HG02642 (cell line): ENCODE data around the gene ZBTB7C.

Experiments
- ATAC-seq: cut with Tn5 transposase; IDR thresholded peaks from one replicate; pipeline ENCODE4 v1.9.1; 2021; ENCODE audit warnings: mild to moderate bottlenecking; ENCODE audit not compliant: unreplicated experiment, poor library complexity

Gene ZBTB7C

DNA sequence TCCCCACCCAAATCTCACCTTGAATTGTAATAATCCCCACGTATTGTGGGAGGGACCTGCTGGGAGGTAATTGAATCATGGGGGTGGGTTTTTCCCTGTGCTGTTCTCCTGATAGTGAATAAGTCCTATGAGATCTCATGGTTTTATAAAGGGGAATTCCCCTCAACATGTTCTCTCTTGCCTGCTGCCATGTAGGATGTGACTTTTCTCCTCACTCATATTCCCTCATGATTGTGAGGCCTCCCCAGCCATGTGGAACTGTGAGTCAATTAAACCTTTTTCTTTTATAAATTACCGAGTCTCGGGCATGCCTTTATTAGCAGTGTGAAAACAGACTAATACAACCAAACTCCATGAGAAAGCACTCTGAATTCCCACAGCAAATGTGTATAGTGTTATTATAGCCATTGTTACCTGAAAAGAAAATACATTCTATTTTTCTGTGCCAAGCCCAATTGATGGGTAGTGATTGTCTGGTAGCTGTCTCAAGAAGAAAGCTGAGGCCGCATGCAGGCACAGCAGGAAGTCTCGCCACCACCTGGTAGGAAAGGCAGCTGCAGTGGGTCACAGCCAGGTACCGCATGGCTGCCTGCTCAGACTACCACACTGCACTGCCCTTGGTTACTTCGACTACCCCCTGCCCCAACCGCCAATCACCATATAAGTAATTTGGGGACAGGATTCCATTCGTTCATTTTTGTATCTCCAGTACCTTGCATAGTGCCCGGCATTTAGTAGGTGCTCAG lies 10.3 kb upstream of the ZBTB7C start:
- ATAC-seq, result no peak

DNA sequence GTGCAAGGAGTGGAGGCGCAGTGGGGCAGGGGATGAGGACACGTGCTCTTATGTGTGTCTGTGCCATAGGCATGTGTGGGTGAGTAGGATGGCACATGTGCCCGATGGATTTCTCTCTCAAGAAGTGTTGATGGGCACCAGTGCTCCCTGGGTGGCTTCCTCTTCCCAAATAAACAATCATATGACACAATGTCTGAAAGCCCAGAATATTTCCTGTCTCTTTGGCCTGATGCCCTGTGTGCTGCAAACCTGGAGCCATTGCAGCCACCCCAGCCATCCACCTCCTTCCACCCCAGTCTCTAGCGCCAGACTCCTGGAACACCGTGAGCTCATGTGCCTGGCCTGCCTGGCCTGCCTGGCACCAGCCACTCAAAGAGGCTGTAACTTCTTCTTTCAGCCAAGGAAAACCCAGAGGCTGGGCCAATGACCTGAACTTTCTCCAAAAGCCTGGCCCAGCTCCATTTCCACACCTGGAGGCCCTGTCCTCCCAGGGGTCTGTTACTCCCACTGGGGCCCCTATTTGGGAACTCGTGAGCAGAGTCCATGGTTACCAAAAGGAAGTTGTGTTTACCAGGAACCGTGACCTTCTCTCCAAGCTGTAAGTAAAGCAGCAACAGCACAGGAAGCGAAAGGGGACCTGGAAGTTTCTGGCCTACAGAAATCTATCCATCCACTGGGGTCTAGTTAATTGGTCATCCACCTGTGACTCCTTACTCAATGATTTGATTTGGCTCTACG lies 9.5 kb upstream of the ZBTB7C start:
- ATAC-seq, result no peak

DNA sequence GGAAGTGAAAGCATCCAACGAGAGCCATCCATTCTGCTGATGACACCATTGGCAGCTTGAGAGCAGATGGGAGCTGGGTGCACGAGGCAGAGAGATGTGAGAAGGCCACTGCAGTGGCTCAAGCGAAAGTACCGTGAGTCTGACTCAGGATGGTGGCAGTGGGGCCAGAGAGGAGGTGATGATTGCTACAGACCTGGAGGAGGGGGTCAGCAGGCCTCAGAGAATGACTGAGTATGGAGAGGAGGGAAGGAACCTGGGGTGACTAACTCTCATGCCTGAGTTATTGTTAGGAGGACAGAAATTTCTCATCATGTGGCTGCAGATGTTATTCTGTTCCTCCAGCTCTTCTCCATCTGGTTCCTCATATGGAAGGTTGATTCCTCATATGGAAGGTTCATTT lies 8.8 kb upstream of the ZBTB7C start:
- no peak for ATAC-seq

DNA sequence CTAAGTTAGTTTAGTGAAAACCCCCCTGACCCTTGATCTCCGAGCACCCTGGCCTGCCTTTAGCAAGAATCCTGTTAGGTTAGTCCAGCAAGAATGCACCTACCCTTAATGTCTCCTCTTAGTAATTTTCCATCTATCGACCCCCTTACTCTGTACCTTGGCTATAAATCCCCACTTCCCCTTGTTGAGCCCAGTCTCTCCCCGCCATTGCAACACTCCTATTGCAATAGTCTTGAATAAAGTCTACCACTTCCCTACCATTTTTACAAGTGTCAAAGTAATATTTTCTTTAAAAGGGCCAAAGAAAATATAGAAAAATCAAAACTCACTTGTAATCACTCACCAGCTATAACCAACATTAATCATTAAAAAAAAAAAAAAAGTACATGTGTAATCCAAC lies 4.2 kb upstream of the ZBTB7C start:
- ATAC-seq, result no peak

DNA sequence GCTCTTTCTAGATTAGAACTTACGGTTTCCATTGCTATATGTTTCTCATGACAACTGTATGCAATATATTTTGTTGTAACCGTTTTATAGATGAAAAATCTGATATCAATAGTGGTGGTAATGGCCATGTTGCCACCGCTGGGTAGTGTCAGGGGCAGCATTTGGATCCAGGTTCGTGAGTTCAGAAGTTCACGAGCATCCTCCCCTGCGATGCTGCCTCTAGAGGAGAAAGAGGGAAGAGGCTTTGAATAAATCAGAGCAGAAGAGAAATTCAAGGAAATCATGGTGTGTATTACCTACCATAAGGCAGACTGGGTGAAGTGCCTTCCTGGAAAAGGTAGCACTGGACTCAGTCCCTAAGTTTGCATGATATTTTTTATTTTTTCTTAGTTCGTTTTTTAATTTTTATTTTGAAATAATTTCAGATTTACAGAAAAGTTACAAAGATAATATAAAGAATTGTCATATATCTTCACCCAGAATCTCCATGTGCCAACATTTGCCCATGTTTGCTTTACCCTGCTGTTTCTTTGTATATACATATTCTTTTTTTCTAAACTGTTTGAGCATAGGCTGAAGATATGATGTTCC lies 3.3 kb upstream of the ZBTB7C start:
- ATAC-seq, result no peak

DNA sequence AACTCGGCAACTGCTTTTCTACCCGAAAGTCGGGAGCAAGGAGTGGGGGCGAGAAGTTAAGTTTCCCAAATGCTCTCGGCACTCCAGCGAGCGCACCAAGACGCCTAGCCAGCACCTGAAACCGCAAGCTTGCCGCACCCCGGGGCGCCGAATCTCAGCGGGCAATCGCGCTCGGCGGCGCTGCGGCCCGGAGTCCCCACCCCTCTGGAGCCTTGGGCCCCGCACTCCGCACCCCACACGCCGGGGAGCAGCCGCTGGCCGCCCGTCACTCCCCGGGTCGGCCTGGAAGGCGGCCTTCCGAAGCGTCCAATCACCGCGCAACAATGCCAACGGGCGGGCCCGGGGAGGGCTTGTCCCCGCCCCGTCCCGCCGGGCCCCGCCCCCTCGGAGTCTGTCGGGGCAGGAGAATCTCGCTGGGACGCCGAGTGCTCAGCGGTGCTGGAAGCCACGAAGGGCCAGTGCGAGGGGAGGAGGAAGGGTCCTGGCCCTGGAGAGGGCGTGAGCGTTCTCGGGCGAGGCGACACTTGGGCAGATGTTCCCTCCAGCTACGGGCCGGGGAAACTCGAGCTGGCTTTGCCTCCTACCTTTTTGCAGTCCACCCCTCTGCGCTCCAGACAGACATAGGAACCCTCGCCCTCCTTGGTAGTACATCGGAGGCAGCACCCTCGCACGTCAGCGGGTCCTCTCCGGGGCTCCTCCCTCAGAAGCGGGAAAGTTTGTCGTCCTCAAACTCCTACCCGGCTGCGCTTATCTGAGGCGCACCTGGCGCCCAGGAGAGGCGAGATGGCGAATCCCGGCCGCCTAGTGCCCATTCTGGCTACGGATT lies 1.1 kb upstream of the ZBTB7C start:
- ATAC-seq, result peak; percentile 94

DNA sequence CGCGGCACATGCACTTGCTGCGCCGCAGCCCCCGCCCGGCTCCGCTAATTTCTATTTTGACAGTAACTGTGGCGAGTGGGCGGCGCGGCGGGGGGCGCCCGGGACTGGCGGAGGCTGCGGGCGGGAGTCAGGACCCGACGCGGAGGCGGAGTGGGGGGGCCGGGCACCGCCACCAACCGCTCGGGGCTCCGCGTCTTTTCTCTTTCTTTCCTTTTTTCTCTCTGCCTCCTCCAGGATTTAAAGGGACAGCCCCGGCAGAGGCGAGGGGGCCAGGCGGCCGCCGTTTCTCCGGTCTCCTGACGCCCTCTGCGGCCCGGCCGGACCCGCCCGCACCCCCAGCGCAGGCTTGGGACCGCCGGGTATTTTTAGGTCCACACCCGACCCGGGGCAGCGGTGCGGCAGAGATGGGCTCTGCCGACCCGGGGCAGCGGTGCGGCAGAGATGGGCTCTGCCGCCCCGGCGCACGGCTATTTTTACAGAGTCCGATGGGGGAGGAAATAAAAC lies 460 bp upstream of the ZBTB7C start:
- ATAC-seq, result peak; percentile 17

DNA sequence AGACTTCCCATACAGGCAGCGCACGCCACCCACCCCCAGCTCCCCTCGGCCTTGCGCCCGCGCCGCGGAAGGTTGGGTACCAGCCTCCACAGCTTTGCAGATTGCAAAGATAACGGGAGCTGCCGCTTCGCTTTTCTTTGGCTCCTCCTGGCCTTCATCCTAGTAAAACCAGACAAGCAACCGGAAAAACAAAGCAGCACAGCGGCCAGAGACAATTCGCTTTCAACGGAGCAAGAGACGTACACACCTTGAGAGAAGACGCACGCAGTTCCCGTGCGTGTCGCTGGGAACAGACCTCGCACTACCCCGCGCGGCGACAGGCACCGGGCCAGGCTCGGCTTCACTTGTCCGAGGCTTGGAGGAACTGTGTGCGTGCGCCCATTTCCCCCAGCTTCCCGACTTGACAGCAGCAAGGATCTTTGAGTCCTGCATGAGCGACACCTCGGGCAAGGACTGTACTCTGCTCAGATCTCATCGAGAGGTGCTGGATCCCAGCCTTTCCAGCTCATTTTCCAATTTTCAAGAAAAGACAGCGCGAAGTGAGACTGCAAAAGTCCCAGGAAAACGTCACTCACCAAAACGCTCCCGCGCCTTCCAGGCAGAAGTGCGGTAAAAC lies 964 bp downstream of the ZBTB7C start:
- ATAC-seq, result no peak

DNA sequence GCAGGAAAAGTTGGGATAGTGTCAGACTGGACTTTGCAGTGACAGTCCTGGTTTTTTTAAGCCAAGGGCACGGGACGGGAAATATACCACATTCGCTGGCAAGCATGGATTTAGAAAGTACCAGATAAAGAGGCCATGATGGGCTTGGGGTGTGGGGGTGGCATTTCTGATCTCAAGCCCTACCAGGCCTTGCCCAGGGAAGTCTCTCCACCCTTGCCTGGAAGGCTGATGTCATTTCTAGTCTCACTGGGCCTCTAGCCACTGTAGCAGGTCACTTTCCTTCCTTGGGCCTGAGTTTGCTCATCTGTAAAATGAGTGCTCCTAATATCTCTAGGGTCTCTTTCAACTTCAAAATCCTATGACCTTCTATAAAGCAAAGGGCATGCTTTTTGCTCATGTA lies 1.8 kb downstream of the ZBTB7C start:
- ATAC-seq, result no peak

DNA sequence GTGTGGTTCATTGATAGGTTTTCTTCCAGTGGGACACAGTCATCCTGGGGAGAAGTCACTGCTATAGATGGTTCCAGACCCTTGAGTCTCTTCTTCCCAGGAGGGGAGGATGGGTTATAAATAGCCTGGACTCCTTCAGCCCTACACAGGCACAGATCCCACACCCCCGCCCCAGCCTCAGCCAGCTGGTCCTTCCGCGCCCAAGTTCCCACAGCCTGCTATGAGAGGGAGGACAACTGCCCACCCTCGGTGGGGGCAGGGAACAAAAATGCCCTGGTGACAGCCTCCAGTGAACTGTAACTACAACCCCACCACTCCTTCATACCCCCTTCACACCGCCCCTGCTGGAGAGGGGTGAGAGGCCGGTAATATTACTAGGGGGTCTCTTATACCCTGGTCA lies 3.2 kb downstream of the ZBTB7C start:
- ATAC-seq, result no peak

DNA sequence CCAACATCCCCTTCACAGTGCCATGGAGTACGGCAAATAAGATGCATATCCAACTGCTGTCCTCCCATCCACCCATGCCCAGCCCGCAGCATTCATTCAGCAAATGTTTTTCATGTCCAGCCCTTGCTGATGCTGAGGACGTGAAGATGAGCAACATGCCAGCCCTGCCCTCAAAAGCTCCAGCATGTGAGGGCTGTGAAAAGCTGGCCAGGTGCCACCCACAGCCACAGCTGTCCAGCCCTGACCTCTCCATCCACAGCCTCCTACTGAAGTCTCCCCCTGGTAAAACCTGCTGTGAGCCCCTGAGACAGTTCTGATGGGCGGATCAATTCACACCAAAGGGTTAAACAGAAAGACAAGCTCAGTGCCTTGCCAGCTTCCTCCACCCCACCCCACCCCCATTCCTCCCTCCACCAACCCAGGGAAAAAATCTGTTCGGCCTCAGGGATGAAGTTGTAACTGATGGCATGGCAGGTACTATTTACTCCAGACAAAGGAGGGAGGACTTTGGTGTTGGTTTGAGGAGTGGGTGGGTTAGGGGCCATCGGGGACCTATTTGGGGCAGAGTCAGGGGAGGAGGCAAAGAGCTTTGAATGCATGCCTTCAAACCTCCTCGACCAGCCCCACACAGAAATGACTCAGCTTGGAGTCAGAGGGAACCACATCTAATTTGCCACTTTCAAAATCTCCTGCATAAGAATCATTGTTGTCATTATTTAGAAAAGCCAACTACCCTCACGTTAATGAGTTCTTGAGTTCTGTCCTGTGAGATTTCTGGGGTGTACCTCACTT lies 4.3 kb downstream of the ZBTB7C start:
- no peak for ATAC-seq

DNA sequence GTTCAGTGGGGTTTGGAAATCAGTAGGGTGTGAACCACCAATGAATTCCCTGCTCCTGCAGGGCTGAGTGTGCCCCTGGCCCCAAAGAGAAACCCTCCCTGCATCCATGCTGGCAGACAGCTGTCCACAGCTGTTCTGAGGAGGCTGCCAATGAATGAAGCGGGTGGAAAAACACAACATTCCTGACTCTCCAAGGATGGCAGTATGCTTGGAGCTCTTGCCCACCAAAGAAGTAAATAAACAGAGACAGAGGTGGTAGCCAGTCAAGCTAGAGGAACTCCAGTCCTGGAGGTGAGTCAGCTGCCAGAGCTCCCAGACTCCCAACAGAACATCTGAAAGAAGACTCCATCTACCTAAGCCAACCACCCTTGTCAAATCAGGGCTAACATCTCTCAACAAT lies 6.2 kb downstream of the ZBTB7C start:
- ATAC-seq, result no peak

DNA sequence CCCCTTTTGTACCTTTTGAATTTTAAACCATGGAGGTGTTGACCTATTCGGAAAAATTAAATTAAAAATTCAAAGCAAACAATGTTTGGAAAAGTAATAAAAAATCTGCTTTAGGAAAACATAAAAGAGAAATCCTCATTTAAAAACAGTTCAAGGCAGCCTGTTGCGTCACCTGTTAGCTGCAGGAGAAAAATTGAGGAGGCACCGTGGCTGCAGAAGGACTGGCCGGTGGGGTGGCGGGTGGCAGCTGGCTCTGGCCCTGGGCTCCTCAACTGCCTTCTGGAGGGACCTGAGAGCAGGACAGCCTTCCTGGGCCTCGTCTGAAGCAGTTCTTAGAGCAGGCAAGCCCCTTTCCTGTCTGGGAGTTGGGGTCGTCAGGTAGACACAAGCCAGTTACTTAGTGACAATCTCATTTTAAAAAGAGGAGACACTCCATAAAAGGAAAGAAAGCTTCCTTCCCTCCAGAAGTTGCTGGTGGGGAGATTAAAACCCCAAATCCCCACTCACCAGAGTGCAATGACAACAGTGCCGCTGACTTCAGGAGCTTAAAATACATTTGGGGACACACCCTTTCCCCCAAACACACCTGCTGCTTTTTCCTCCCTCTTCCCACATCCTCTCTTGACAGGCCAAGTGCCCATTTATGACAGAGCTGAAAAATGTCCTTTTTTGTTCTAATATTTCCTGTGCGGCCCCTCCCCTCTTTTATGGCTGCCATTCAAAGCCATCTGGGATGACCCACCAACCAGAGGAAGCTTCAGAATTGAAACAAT lies 9.7 kb downstream of the ZBTB7C start:
- no peak for ATAC-seq

DNA sequence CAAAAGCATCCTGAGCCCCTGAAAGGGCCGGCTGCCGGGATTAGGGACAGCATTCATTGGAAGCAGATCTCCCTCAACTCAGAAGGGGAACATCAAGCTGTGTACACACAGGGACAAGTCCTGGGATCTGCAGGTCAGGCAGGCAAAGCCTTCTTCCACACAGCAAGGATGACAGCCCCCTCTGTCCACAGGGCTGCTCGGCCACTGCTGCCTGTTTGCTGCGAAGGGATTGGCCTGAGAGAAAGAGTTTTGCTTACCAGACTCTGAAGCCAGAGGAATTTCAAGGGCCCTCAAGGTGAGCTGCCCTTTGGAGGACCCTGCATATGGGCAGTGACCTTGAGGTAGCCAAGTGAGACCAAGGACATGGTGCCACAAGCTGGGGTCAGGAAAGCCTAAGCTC lies 11.1 kb downstream of the ZBTB7C start:
- no peak for ATAC-seq

DNA sequence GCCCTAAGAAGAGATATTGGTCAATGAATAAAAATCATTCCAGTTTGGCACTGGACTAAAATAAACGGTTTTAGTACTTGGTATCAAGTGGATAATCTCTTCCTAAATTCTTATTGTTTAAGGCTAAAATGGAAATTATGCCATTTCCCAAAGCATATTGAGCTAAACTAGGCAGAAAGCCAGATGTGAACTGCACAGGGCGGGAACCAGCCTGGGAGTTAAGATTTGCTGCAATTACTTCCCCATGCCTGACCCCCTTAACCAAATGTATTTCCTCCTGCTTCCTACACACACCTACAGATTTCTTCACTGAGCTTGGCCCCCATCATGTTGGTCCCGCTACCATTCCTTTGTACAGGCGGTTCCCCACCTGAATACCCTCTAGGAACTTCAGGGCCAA lies 12.2 kb downstream of the ZBTB7C start:
- no peak for ATAC-seq

DNA sequence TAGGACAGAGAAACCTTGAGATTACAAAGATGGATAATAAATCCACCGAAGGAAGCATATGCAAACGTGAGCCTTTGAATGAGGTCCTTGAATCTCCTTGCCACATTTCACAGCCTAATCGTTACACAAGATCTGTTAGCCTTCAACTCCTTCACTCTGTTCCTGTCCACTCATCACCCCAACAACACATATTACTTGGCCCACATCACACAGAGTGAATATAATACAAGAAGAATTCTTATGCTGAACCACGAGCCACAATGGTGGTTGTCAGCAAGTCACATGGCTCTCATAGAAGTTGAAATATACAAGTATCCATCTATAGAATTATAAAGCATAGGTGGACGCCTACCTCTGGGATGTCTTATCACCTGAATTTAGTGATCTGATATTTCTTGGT lies 12.6 kb downstream of the ZBTB7C start:
- no peak for ATAC-seq

DNA sequence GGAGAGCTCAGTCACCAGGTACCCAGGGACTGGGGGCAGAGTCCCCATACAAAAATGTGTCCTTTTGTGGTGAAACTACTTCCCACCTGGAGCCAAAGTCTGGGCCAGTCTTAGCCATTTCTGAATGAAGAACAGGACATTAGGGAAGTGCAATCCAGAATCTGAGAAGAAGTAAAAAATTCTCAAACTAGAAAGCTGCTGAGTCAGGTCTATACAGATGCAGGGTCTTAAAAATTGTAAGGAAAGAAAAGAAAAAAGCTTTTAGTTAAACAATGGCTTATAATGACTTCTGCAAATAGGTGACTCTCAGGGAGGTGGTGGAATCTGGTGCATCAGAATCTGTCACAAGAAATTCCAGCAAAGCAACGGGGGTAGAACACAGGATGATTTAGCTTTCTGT lies 13.5 kb downstream of the ZBTB7C start:
- no peak for ATAC-seq

DNA sequence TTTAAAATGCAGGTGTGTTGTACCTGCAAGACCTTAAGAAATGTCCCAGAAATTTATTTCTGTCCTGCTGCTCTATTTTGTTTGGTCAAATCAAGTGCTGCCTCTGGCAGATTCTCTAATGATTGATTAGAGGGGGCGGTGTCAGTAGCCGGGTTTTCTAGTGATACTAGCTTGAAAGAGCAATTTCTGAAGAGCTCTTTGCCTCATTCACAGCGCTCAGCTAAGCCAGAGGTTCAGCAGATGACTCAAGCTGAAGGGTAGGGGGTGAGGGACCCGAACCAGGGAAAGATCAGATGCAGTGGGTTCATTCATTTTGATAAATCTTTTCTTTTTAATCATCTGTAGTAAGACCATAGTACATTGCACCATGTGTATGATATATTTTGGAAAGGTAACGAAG lies 15.0 kb downstream of the ZBTB7C start:
- no peak for ATAC-seq

DNA sequence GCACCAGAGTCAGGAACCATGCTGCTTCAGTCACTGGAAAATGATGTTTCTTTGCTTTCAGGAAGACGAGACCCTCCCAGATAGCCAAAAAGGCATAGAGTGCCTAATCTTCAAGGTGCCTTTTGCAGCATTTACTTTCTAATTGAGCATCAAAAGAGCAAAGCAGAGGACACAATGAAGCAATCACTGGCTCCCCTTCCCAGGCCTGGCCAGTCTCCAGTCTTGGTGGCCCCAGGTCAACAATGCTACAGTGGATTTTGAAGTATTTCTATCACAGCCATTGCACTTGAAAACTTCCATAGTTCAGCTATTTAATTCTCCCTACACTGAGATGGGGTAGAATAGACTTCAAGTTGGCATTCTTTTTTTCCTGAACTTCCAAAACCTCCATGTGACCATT lies 15.4 kb downstream of the ZBTB7C start:
- ATAC-seq, result no peak
